Stimulated activated CD4-positive, alpha-beta T cell treated with anti-CD3 and anti-CD28 coated beads, TNF-alpha, amount 100 ng/mL, for 1 hour (primary cell): ENCODE measurements around the gene ZFHX3.
"Not testable (repeated sequence)": the region's sequence is repeated elsewhere in the genome, so short reads cannot be mapped to it uniquely, and the experiment has no call there.

ENCODE experiments used
- DNase-seq, 3 donors: peaks; one replicate each; pipeline ENCODE4 v3.0.0-alpha.2; 2020; ENCODE audit warnings: low read depth in 3 of 3, low spot score in 1 of 3

Gene ZFHX3

GRCh38 chr16:73047536-73048291 lies at the start of gene ZFHX3:
ZFHX3 (minus strand) TSS chr16:73048128; CDS start chr16:72960145, 87,983 bp downstream.
- DNase-seq: no peak

GRCh38 chr16:73096510-73096909 lies 48.6 kb upstream of the ZFHX3 start:
- DNase-seq: no peak

GRCh38 chr16:73095885-73096421 lies 48.0 kb upstream of the ZFHX3 start:
- DNase-seq: no peak

GRCh38 chr16:73095142-73095820 lies 47.4 kb upstream of the ZFHX3 start:
- DNase-seq: no peak

GRCh38 chr16:73094371-73094770 lies 46.4 kb upstream of the ZFHX3 start:
- no peak for DNase-seq

- no peak for DNase-seq
These were observed 45.5 kb upstream of the ZFHX3 start for GRCh38 chr16:73093146-73094144.

- no peak for DNase-seq
These were observed 44.4 kb upstream of the ZFHX3 start for GRCh38 chr16:73092236-73092781.

GRCh38 chr16:73091174-73091573 lies 43.2 kb upstream of the ZFHX3 start:
- DNase-seq: no peak

GRCh38 chr16:73089420-73089819 lies 41.5 kb upstream of the ZFHX3 start:
- no peak for DNase-seq

- DNase-seq: no peak
These were observed 38.2 kb upstream of the ZFHX3 start for GRCh38 chr16:73086108-73086507.

- DNase-seq: no peak
These were observed 35.3 kb upstream of the ZFHX3 start for GRCh38 chr16:73083271-73083670.

GRCh38 chr16:73082634-73083051 lies 34.7 kb upstream of the ZFHX3 start:
- not testable (repeated sequence) for DNase-seq

- DNase-seq: no peak
These were observed 33.0 kb upstream of the ZFHX3 start for GRCh38 chr16:73080931-73081330.

- DNase-seq: no peak
These were observed 28.4 kb upstream of the ZFHX3 start for GRCh38 chr16:73076324-73076810.

- DNase-seq: no peak
These were observed 26.5 kb upstream of the ZFHX3 start for GRCh38 chr16:73074382-73074781.

GRCh38 chr16:73072051-73072450 lies 24.1 kb upstream of the ZFHX3 start:
- DNase-seq: not testable (repeated sequence)

GRCh38 chr16:73071131-73071940 lies 23.4 kb upstream of the ZFHX3 start:
- no peak for DNase-seq

GRCh38 chr16:73069581-73070262 lies 21.8 kb upstream of the ZFHX3 start:
- no peak for DNase-seq
